GM21423 (cell line): Measurements from ENCODE around the gene HDAC2.
"Not testable (repeated sequence)": the region's sequence is repeated elsewhere in the genome, so short reads cannot be mapped to it uniquely, and the experiment has no call there.

ENCODE experiments used
- ATAC-seq: cut with Tn5 transposase; IDR thresholded peaks from one replicate; pipeline ENCODE4 v1.9.1; 2021; ENCODE audit warnings: mild to moderate bottlenecking, moderate library complexity; ENCODE audit not compliant: unreplicated experiment

Gene HDAC2

DNA sequence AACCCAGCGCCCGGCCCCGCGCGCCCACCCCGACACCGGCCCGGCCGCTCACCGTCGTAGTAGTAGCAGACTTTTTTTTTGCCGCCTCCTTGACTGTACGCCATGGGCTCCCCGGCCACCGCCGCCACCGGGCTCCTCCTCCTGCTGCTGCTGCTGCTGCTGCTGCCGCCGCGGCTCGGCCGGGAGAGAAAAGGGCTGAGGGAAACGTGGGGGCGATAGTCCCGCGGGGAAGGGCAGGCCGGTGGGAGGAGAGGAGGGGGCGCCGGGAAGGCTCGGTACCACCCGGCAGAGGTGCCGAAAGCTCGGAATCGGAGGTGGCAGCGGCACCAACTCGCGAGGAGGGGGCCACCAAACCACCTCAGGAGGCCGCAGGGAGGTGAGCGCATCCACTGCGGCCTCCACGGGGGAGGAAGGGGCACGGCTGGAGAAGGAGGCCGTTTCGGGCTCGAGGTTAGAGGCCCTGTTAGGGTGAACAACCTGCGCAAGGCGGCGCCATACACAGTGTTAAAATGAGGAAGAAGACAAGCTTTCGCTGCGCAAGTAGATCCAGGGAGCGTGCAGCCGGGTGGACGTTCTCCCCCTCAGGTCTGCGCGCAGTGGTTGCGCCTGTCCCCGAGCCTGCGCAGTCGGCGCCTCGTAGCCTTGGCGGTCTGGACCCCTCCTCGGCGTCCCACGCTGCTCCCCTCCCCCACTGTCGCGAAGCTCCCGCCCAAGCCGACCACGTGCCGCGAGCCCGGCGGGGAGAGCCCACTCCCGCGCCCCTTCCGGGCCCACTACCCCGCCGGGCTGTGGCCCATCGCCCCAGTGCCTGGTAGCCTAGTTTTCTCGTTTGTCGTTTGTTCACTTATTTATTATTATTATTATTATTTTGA is at the start of gene HDAC2:
HDAC2 (minus strand) TSS at position 344 of the 872 bp plus-strand sequence; CDS start at position 104, 240 bp downstream.
- peak; percentile 81 for ATAC-seq

DNA sequence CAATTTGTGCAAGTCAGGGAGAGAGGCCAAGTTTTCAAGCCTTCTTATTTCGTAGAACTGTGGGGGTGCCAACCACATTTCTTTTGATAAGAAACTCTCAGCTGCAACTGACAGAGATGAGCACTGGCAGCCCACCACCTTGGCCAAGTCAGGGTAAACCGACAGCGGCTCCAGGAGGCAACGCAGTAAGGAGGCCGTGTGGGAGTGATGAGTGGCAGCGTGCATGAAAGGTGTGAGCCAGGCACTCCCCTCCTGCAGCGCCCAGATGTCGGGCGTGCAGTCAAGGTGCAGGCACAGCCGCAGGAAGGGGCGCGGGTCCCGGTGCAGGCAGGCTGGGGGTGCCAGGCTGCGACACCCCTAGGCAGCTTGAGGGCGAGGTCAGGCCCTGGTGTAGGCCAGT is 49.2 kb upstream of the HDAC2 start:
- ATAC-seq: no peak

DNA sequence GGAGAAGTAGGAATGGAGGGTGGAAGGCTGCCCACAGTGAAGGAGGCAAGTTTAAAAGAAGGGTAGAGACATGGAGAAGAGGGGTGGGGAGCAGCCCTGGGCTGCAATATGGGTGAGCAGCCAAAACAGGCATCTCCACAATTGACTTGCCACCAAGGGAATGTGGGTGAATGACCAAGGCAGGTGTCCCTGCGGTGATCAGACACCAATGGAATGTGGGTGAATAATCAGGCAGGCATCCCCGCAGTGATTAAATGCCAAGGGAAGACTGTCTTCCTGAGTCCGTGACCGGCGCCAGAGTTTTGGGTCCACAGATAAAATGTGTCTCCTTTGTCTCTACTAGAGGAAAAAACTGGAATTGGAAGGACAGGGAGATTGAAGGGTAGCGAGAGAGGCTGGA is 46.2 kb upstream of the HDAC2 start:
- ATAC-seq: not testable (repeated sequence)

DNA sequence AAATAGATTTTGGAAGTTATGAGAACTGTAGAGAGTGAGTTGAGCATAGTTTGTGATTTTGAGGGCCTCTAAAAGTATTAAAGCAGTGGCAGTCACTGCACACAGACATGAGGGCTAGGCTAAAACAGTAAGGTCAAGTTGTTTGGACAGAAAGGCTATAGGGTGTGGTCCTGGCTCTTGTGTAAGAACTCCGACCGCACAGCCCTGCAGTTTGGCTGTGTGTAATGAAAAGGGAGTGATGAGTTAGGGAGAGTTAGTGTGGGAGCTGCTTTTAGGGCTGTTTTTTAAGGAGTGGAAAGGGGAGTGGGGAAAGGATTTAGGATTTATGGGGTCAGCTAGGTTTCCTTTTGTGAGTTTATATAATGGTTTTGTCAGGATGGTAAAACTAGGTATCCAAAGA is 43.2 kb upstream of the HDAC2 start:
- not testable (repeated sequence) for ATAC-seq

DNA sequence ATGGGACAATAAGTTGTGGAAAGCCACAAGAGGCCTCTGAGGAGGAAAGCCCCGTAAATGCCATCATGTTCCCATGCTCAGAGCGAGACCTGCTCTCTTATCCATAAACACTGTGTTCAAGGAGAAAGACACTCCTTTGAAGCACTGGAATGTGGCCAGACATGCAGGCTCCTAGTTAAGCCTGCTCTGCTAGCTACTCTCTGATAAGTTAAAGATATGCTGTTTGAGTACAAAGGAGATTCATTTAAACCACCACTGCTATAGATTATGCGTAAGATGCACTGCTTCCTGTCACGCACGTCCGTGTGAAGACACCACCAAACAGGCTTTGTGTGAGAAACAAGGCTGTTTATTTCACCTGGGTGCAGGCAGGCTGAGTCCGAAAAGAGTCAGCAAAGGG is 40.5 kb upstream of the HDAC2 start:
- ATAC-seq: not testable (repeated sequence)

DNA sequence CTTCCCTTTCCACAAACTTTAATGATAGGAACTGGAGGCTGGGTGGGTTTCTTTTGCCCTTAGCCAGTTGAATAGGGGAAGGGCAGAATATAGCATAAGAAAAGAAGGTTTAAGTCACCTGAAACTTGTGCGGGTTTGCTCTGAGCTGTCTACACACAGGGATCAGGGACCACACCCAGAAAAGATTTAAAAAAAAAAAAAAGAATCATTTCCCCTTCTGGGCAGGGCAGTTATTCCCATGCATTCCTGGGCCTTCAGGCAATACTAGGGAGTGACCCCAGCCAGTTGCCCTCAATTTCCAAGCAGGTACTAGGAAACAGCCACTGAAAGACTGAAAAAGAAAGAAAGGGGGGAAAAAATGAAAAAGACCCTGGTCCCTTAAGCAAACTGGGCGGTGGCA is 39.6 kb upstream of the HDAC2 start:
- ATAC-seq: no peak

DNA sequence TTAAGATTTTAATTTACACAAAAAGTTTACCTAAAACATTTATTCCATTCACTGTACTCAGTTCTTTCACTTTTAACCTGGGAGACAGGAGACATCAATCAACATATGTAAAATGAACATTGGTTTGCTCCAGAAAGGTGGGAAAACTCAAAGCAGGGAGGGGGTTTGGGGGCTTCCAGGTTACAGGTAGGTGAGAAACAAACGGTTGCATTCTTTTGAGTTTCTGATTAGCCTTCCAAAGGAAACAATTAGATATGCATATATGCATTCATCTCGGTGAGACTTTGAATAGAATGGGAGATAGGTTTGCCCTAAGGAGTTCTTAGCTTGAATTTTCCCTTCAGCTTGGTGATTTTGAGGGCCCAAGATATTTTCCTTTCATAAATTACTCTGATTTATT is 38.2 kb upstream of the HDAC2 start:
- ATAC-seq: no peak

DNA sequence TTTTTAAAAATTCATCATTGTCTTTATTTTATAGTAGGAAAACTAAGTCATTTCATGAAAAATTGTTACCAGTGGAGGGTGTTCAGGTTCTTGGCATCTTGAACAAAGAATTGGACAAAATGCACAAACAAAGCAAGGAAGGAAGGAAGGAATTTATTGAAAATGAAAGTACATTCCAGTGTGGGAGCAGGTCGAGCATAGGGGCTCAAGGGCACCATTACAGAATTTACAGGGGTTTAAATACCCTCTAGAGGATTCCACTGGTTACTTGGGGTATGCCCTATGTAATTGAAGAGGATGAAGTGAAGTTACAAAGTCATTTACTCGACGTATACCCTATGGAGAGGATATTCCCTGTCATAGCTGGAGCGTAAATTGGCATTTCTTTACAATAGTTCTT is 37.4 kb upstream of the HDAC2 start:
- ATAC-seq: no peak

DNA sequence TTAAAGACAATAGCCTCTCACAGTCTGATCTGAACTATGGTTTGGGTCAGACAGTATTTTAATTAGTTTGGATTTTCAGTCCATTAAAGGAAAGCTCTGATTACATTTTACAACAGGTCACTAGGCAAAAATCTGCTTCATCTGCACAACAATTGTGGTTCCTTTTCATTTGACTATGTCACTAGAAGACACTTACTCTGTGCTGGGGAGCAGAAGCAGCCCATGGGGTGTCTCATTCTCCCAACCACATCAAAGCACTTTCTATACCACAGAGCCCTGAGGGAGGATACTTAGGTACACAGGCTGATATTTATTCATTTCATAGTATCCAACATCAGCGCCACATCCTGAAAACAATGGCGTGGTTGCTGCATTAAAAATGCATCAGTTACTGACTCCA is 36.6 kb upstream of the HDAC2 start:
- no peak for ATAC-seq

DNA sequence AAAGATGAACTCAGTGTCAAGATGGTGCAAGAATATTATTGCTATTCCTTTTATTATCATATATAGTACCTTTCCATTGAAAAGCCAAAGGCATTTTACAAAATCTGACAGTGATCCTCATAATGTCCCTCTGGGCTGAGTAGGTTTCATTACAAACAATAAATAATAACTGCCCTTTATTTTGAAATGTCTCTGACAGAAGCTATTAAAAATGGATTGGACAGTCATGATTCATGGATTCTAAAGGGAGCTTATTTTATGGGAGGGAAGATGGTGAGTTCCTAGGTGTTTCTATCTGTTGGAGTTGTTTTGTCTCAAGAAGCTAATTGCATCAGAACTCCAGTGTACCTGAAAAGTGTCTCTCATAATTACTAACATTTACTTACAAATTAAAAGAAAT is 30.4 kb upstream of the HDAC2 start:
- no peak for ATAC-seq

DNA sequence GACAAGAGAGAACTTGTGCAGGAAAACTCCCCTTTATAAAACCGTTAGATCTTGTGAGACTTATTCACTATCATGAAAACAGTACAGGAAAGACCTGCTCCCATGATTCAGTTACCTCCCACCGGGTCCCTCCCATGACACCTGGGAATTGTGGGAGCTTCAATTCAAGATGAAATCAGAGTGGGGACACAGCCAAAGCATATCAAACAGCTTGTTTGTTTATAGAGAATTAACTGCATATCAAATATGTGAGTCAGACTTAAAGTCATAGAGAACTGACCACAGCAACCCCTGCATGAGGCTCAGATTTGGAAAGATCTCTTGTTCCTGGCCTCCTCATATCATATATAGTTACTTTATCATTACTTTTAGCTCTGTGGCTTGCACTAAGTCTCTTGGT is 29.1 kb upstream of the HDAC2 start:
- ATAC-seq: no peak

DNA sequence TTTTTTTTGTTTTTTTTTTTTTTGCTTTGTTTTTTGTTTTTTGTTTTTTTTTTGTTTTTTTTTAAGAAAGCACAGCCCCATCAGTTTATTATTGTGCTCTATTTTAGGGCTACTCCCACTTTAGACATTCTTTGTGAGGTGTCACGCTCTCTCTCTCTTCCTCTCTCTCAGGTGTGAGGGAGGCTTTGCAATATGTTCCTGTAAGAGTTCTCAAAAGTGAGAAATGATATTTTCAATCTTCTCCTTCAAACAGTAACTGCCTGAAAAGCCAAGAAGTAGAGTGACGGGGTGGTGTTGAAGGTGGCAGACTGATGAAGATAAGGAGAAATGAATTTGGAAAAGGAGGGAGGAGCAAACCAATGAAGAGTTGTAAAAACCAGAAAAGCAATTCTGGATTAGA is 28.3 kb upstream of the HDAC2 start:
- no peak for ATAC-seq

DNA sequence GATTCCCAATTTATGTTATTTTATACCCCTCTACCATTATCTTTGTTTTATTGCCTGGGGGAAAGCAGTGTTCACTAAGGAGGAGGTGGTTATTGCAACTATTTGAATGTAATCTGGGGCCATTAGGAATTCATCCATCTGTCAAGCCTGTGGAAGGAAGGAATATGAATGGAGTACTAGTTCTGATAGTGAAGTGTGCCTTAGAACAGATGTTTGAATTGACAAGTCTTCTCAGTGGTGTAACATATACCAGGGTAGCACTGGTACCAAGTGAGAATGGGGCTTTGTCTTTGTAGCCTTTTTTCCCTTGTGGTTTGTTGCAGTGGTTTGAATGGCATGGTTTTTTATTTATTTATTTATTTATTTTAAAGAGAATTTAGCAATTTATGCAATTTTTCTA is 27.9 kb upstream of the HDAC2 start:
- no peak for ATAC-seq

DNA sequence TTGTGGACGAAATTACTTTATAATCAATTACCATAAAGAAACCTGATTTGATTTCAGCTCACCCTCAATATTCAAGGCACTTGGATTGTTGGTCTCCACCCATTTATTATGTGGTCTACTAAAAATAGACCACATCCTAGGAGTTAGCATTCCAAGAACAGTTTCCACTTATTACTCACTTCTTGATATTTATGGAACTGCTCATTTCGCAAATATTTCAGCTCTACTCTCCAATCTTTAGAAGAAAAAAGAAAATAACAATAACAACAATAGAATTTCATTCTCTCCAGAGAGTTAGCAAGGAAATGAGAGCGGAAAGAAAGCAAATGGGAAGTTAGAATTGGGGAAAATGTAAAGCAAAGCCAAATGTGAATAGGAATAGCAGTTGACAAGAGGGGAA is 26.2 kb upstream of the HDAC2 start:
- ATAC-seq: no peak

DNA sequence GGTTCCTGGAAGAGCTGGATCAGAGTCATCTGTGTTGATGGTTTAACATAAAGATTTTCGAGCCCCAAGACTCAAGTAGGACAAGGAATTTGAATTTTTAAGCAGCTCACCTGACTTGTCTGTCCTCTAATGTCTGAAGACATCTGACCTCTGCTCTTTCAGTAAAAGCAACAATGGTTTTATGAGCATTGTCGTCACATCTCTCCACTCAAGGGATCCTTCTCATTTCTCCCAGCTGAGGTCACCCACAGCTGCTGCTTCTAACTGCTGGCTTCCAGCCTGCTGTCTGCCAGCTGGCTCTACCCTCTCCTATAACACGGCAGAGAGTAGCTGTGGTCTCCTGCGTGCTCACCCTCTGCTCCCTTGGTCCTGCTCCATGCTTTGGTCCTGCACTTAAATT is 24.7 kb upstream of the HDAC2 start:
- ATAC-seq: no peak

DNA sequence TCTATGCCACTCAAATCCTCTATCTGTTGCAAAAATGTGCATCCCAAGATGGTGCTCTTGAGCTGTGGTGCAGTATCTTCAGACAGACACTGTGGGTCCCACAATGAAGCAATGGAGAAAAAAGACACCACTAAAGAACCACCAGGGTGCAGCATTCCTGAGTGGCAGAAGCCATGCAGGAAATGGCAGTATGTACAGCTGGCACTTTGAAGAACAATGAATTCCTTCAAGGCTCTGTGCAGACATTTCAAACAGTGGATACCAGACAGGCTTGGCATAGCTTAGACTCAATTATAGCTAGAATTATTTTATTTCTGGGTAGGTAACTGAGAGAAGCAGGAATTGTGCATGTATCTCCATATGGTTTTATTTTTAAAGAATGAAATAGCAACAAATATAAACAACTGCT is 24.0 kb upstream of the HDAC2 start:
- peak; percentile 94 for ATAC-seq

DNA sequence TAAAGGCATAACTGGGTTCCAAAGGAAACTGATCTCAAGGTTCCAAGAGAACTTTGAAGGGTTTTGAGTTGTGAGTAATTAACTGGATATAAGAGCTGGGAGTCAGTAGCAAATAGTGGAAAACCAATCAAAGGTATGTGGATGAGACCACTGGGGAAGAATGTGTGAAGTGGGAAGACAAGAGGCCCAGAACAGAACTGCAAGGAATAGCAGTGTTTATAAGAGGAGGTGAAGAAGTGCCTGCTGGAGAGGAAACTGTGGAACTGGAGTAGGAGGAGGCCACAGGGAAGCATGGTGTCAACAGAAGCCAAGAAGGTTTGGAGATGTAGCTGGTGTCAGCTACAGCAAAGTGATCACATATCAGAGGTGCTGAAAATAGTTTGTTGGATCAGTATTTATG is 18.7 kb upstream of the HDAC2 start:
- no peak for ATAC-seq

DNA sequence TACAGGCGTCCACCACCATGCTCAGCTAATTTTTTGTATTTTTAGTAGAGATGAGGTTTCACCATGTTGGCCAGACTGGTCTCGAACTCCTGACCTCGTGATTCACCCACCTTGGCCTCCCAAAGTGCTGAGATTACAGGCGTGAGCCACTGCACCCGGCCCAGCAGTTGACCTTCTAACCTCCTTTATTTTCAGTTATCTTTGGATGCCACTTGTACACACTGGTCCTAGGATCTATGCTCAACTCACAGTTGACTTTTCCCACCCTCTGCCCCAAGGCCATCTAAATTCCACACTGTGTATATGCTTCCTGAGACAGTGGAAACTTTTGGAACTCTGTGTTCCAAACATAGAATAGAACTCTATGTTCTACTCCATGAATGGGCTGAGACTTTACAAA is 11.7 kb upstream of the HDAC2 start:
- ATAC-seq: not testable (repeated sequence)

DNA sequence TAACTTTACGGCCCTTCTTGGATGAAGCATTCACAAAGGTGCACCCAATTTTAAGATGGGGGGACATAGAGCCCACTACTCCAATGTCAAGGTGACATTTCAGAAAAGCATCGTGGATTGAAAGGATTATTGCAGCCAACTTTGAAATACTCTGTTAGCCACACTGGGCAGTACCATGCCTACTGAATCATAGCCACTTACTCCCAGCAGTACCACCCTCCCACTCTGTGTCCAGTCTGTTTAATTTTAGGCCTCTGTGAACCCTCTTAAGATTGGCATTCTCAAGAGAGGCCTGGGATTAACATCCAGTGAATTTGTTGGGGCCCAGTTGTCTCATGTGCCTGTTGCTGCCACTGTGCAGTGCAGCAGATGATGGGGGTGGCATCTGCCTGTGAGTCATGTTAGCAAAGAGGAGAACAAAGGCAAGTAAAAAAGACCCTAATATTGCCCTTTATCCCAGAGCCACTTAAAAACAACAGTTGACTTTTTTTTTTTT is 11.2 kb upstream of the HDAC2 start:
- ATAC-seq: no peak

DNA sequence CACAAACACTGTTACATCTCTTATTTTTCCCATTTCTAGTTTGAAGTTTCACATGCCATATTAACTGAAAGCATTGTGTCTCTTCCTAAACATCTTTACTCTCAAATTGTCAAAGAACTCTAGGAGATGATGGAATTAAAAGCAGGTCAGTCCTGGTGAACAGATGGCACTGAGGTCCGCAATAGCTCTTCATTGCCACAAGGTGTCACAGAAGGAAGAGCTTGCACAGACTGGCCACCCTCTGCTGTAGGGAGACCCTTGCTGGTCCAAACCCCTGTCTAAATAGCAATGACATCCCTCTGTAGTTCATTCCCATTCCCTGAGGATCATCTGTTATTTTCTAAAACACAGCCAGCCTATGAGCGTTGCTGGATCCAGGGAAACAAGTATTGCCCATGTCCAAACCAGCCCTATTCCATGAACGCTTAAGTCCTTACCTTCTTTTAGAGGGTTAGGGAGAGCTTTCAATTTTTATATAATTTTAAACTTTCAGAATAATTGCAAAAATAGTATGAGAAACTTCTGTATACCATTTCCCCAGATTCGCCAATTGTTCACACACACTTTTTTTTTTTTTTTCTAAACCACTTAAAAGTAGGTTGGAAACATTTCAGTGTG is 10.1 kb upstream of the HDAC2 start:
- ATAC-seq: peak; percentile 77

DNA sequence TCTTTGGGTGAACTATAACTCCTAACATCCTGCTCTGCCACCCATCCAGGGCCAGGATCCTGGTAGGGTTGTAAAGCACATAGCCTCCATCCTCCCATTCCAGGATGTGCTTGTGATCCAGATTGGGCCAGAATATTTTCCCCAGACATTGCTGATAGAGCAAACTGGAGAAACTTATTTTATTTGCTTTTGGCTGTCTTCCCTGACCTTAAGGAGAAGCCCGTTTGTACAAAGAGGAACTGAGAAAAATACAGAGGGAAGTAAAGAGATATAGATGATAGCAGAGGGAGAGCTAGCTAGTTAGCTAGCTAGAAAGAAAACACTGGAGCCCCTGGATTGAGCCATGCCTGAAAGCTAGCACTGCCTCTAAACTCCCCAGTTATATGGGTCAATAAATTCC is 9.0 kb upstream of the HDAC2 start:
- peak; percentile 51 for ATAC-seq

DNA sequence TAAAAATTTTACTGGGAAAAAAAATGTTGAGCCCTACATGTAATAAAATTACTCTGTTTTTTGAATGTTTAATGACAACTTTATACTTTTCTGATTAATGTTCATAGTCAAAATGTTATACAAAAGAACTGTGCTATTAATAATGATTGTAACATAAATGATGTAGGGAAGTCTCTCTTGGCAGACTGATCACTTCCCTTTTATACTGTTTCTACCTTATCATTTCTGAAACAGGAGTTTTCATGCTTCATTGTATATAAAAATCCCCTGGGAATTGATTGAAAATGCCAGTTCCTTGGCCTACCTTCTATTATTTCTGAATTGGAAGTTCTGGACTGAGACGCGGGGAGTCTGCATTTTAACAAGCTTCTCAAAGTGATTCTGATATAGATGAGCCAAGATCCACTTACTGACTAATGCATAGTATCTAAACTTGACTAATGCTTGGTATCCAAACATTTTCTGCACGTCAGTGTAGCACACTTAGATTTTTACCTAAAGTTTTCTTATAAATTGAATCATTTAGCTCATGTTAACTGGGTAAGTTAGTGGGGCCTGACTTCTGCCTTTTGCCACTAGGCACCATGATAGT is 7.2 kb upstream of the HDAC2 start:
- ATAC-seq: no peak
